Choroid plexus epithelial cell (primary cell): ENCODE measurements around the gene OR2T10.
"Not testable (repeated sequence)": the region's sequence is repeated elsewhere in the genome, so short reads cannot be mapped to it uniquely, and the experiment has no call there.

Source experiments
- DNase-seq: peaks from one replicate; pipeline ENCODE4 v3.0.0-alpha.2; 2010; ENCODE audit warnings: low read depth
- H3K4me3 ChIP-seq: 2 replicates; pipeline ENCODE4 v1.5.1; 2011; ENCODE audit warnings: low read depth, mild to moderate bottlenecking, control low read depth, low read length, moderate library complexity

OR2T10 gene

GRCh38 chr1:248547383-248547782 lies 50.1 kb downstream of the OR2T10 start:
- DNase-seq, H3K4me3 ChIP-seq: not testable (repeated sequence)
